Inferior parietal cortex (tissue), 1 donor: ENCODE data around the gene DIP2B.

ENCODE experiments used
- DNase-seq: peaks from one replicate; pipeline ENCODE4 v3.0.0-alpha.2; 2016; ENCODE audit errors: extremely low spot score

Gene DIP2B

GRCh38 chr12:50574601-50575348, 70.0 kb downstream of the DIP2B start:
- DNase-seq = no peak

GRCh38 chr12:50579757-50580267, 75.0 kb downstream of the DIP2B start:
- no peak for DNase-seq

GRCh38 chr12:50580436-50580835, 75.7 kb downstream of the DIP2B start:
- DNase-seq = no peak

GRCh38 chr12:50581226-50582184, 76.7 kb downstream of the DIP2B start:
- no peak for DNase-seq

- no peak for DNase-seq
These were observed 79.3 kb downstream of the DIP2B start for GRCh38 chr12:50584135-50584534.

- no peak for DNase-seq
These were observed 85.1 kb downstream of the DIP2B start for GRCh38 chr12:50589650-50590435.

- no peak for DNase-seq
These were observed 86.1 kb downstream of the DIP2B start for GRCh38 chr12:50590869-50591268.

GRCh38 chr12:50595667-50596066, 90.9 kb downstream of the DIP2B start:
- DNase-seq = no peak

- DNase-seq = peak; percentile 68
These were observed 92.7 kb downstream of the DIP2B start for GRCh38 chr12:50597200-50598195.

- no peak for DNase-seq
These were observed 93.6 kb downstream of the DIP2B start for GRCh38 chr12:50598321-50598862.

- DNase-seq = no peak
These were observed 94.7 kb downstream of the DIP2B start for GRCh38 chr12:50599366-50600095.

GRCh38 chr12:50600364-50600763, 95.6 kb downstream of the DIP2B start:
- no peak for DNase-seq

- DNase-seq = no peak
These were observed 99.2 kb downstream of the DIP2B start for GRCh38 chr12:50603817-50604639.

GRCh38 chr12:50604640-50604920, 99.8 kb downstream of the DIP2B start:
- DNase-seq = no peak

- no peak for DNase-seq
These were observed 102.0 kb downstream of the DIP2B start for GRCh38 chr12:50606675-50607375.

- no peak for DNase-seq
These were observed 104.6 kb downstream of the DIP2B start for GRCh38 chr12:50609292-50609874.

GRCh38 chr12:50610171-50610570, 105.4 kb downstream of the DIP2B start:
- DNase-seq = no peak
